ENCODE results near the gene SBK3.
A peak's percentile ranks its signal among the peaks of the same experiment; 100 is the strongest.
"Not testable (repeated sequence)": the region's sequence is repeated elsewhere in the genome, so short reads cannot be mapped to it uniquely, and the experiment has no call there.

SBK3 gene

DNA sequence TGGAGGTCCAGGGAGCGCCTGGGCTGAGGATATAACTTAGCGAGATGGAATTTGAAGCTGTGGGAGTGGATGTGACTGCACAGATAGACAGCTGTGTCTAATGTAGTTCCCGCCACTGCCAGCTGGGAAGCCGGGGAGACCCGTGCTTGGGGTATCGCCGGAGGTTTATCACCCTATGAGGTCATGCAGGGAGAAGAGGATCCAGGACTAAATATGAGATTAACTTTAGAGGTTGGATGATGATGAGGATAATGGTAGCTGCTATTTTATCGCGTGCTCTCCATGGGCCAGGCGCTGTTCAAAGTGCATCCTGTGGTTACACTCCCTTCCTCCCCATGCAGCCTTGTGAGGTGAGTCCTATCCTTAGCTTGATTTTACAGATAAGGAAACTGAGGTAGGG, 37.2 kb downstream of the SBK3 start:
- no peak for DNase-seq

- no peak for DNase-seq
Observed at GRCh38 chr19:55504981-55505380, 40.4 kb downstream of the SBK3 start.

GRCh38 chr19:55504252-55504603, 41.1 kb downstream of the SBK3 start:
- DNase-seq = no peak

- peak; percentile 93 for DNase-seq
Observed at GRCh38 chr19:55503502-55504251, 41.7 kb downstream of the SBK3 start.

DNA sequence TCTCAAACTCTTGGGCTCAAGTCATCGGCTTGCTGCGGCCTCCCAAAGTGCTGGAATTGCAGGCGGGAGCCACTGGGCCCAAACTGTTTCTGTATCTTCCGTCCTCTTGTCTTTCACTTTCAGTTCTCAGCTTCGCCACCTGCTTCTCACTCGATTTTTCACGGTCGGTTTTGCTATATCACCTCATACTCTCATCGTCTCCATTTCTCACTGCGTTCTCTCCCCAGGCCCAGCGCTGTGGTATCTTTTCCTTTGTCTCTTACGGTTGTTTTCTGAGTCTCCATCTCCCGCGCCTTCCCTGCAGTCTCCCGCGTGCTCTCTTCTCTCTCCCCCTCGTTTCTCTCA, 42.2 kb downstream of the SBK3 start:
- DNase-seq = no peak

GRCh38 chr19:55502197-55502952, 43.0 kb downstream of the SBK3 start:
- no peak for DNase-seq

- no peak for DNase-seq
Observed at GRCh38 chr19:55500368-55500952, 44.9 kb downstream of the SBK3 start.

DNA sequence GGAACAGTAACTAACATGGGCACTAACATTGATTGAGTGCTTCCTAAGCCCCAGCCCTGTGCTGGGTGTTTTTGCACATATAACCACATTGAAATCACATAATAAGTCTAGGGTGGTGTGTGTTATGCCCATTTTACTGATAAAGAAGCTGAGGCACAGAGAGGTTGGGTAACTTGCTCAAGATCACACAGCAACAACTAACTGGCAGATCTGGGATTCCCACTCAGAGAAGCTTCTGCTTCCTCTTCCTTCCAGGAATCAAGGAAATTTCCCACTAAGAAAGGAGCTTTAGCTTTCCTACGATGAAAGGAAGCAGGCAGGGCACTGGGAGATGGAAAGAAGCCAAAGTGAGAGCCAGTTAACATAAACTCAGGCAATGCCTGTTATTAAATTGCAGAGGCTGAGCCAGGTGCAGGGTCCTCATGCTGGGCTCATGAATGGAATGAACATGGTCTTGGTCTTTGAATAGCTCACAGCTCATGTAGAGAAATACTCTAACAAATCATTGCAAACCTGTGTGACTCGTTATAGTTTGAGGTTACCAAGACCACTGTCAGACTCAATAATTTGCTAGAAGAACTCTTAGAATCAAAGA, 47.0 kb downstream of the SBK3 start:
- DNase-seq = no peak

DNA sequence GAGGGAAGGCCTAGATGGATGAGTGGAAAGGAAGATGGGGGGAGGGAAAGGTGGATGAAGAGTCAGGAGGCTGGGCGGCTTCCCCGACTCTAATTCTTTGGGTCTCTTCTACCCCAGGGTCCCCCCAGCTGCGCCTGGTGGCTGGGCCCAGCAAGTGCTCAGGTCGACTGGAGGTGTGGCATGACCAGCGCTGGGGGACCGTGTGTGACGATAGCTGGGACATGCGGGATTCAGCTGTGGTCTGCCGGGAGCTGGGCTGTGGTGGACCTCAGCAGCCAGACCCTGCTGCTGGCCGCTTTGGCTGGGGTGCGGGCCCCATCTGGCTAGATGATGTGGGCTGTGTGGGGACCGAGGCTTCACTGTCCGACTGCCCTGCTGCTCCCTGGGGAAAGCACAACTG, 47.6 kb downstream of the SBK3 start:
- DNase-seq = no peak

- not testable (repeated sequence) for DNase-seq
Observed at GRCh38 chr19:55496820-55497219, 48.5 kb downstream of the SBK3 start.

- no peak for DNase-seq
Observed at GRCh38 chr19:55495646-55496349, 49.5 kb downstream of the SBK3 start.

DNA sequence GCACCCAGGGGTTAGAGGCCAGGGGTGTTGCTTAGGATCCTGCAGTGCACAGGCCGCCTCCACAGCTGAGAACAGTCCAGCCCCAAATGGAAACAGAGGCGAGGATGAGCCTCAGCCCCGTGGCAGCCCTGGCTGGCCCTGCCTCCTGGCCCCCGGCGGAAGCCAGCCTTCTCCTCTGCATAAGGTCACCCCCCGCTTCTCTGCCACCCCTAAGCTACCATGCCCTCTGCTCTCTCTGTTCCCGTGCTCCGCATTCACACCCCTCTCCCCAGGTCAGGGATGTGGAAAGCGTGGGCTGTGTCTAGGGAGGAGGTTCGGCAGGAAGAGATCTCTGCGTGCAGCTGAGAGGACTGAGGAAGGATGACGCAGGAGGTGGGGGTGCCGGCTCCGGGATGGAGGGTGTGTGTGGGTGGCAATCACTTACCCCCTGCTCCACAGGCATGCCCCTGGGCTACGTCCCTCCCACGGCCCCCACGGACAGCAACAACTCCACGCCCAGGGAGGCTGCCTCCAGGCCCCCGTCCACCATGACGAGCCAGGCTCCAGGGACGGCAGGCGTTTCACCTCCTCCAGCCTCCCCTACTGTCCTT, 51.1 kb downstream of the SBK3 start:
- no peak for DNase-seq

DNA sequence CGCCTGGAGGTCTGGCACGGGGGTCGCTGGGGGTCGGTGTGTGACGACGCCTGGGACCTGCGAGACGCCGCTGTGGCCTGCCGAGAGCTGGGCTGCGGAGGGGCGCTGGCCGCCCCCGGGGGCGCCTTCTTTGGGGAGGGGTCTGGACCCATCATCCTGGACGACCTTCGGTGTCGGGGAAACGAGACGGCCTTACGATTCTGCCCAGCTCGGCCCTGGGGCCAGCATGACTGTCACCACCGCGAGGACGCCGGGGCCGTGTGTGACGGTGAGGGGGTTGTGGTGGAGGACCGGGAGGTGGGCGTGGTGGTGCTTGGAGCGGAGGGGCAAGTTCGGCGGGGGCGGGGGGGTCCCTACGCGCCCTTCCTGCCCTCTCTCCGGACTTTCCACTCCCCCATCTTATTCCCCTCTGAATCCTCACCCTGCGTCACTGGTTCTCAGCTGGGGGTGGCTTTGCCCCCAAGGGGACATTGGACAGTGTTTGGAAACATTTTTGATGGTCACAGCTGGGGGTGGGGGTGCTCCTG, 51.6 kb downstream of the SBK3 start:
- no peak for DNase-seq

GRCh38 chr19:55493052-55493644, 52.2 kb downstream of the SBK3 start:
- no peak for DNase-seq

GRCh38 chr19:55492362-55492944, 52.9 kb downstream of the SBK3 start:
- DNase-seq = no peak

- DNase-seq = no peak
Observed at GRCh38 chr19:55491546-55492360, 53.6 kb downstream of the SBK3 start.
